A673 (cell line): Measurements from ENCODE around the gene ZNF486.
"Not testable (repeated sequence)": the region's sequence is repeated elsewhere in the genome, so short reads cannot be mapped to it uniquely, and the experiment has no call there.

Experiments
- CTCF ChIP-seq: fragments of 300-800, 200-600 bp; sonication (generic); conservative IDR thresholded peaks from 2 replicates; pipeline ENCODE4 v1.5.1; 2017; ENCODE audit warnings: low read depth, mild to moderate bottlenecking, antibody characterized with exemption, low read length, moderate library complexity, mixed read lengths
- EZH2 ChIP-seq: fragments of 200-600 bp; sonication (generic); IDR thresholded peaks from 2 replicates; pipeline ENCODE4 v1.6.1; 2017; ENCODE audit warnings: borderline replicate concordance, low read depth, mild to moderate bottlenecking, mixed read lengths, antibody characterized with exemption, low read length; ENCODE audit not compliant: poor library complexity, severe bottlenecking

GRCh38 chr19:20137714-20138113 is 29.3 kb upstream of the ZNF486 start:
- TF ChIP-seq CTCF, EZH2: not testable (repeated sequence)
